ENCODE data around the gene PTCRA.

DNA sequence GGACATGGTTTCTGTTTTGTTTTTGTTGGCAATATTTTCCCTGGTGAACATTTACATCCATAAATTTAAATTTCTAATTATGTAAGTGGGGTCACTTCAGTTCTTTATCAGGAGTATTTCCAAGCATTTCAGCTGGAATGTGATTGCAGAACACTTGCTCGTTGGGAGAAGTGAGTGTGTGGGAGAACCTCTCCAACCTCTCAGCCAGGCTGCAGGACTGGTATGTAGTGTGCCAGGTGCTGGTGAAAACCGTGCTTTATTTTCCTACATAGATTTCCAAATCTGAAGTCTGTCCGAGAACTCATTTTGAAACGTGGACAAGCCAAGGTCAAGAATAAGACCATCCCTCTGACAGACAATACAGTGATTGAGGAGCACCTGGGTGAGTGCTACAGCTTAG is 30.2 kb upstream of the PTCRA start:
- TF ChIP-seq, protein P1, sequence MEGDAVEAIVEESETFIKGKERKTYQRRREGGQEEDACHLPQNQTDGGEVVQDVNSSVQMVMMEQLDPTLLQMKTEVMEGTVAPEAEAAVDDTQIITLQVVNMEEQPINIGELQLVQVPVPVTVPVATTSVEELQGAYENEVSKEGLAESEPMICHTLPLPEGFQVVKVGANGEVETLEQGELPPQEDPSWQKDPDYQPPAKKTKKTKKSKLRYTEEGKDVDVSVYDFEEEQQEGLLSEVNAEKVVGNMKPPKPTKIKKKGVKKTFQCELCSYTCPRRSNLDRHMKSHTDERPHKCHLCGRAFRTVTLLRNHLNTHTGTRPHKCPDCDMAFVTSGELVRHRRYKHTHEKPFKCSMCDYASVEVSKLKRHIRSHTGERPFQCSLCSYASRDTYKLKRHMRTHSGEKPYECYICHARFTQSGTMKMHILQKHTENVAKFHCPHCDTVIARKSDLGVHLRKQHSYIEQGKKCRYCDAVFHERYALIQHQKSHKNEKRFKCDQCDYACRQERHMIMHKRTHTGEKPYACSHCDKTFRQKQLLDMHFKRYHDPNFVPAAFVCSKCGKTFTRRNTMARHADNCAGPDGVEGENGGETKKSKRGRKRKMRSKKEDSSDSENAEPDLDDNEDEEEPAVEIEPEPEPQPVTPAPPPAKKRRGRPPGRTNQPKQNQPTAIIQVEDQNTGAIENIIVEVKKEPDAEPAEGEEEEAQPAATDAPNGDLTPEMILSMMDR (conservative IDR thresholded peaks at IDR 0.05; ENCODE audit: low read length), result no peak
- no peak for TF ChIP-seq EZH2phosphoT487 (IDR thresholded peaks at IDR 0.05; ENCODE audit: borderline replicate concordance)

Data from Loucy (cell line).